Mammary epithelial cell (primary cell): ENCODE data around the gene RAMACL.
"Not testable (repeated sequence)": the region's sequence is repeated elsewhere in the genome, so short reads cannot be mapped to it uniquely, and the experiment has no call there.

Experiments used
- EZH2 ChIP-seq: IDR thresholded peaks from 2 replicates; pipeline ENCODE4 v1.6.1; 2012; ENCODE audit warnings: low read length, inconsistent platforms, borderline replicate concordance
- TF ChIP-seq, protein P1 (sequence below), 2 donors: IDR thresholded peaks in 1 of 2; conservative IDR thresholded peaks in 1 of 2; 2 replicates each; pipeline ENCODE4 v1.5.1; 2011 to 2012; ENCODE audit warnings: inconsistent platforms in 2 of 2, low read length in 2 of 2, mild to moderate bottlenecking in 2 of 2, control low read depth in 1 of 2, low read depth in 1 of 2; ENCODE audit not compliant: insufficient read depth in 1 of 2; ENCODE audit errors: extremely low read depth in 1 of 2

GRCh38 chr6:166539011-166539385 is 47.5 kb downstream of the RAMACL start:
- TF ChIP-seq, protein P1, sequence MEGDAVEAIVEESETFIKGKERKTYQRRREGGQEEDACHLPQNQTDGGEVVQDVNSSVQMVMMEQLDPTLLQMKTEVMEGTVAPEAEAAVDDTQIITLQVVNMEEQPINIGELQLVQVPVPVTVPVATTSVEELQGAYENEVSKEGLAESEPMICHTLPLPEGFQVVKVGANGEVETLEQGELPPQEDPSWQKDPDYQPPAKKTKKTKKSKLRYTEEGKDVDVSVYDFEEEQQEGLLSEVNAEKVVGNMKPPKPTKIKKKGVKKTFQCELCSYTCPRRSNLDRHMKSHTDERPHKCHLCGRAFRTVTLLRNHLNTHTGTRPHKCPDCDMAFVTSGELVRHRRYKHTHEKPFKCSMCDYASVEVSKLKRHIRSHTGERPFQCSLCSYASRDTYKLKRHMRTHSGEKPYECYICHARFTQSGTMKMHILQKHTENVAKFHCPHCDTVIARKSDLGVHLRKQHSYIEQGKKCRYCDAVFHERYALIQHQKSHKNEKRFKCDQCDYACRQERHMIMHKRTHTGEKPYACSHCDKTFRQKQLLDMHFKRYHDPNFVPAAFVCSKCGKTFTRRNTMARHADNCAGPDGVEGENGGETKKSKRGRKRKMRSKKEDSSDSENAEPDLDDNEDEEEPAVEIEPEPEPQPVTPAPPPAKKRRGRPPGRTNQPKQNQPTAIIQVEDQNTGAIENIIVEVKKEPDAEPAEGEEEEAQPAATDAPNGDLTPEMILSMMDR (conservative IDR thresholded peaks at IDR 0.05 in 1 of 2, IDR thresholded peaks at IDR 0.05 in 1 of 2; ENCODE audit: extremely low read depth in 1 of 2, insufficient read depth in 1 of 2, low read depth in 1 of 2, low read length in 2 of 2): not testable (repeated sequence)
- TF ChIP-seq EZH2: not testable (repeated sequence)
